Smooth muscle cell (in vitro differentiated cells): Measurements from ENCODE around the gene BTBD16. TPM values are rescaled to one million over a fixed set of nuclear protein-coding genes. Genes with fewer than 3 reads are reported as not detected.

Experiments used
- DNase-seq: peaks from one replicate; lab custom pipeline; 2025; ENCODE audit not compliant: unreplicated experiment; lab: John Stamatoyannopoulos, UW
- H2AFZ ChIP-seq: fragments of 200-600 bp; sonication (generic); 2 replicates; pipeline ENCODE4 v1.6.0; 2016; ENCODE audit warnings: antibody characterized with exemption, low read depth, mild to moderate bottlenecking
- H3F3A ChIP-seq: fragments of 200-600 bp; sonication (generic); 2 replicates; pipeline ENCODE4 v1.6.0; 2017; ENCODE audit warnings: antibody characterized with exemption, low read depth
- H3K27ac ChIP-seq: fragments of 200-600 bp; sonication (generic); 2 replicates; pipeline ENCODE4 v1.5.1; 2016; ENCODE audit warnings: low read depth, mild to moderate bottlenecking
- H3K27me3 ChIP-seq: fragments of 200-600 bp; sonication (generic); 2 replicates; pipeline ENCODE4 v1.6.1; 2016; ENCODE audit warnings: low read depth, mild to moderate bottlenecking
- H3K36me3 ChIP-seq: fragments of 200-600 bp; sonication (generic); 2 replicates; pipeline ENCODE4 v1.5.1; 2016; ENCODE audit warnings: low read depth
- H3K4me1 ChIP-seq: fragments of 200-600 bp; sonication (generic); 2 replicates; pipeline ENCODE4 v1.5.1; 2016; ENCODE audit warnings: low read depth
- H3K4me2 ChIP-seq: fragments of 200-600 bp; sonication (generic); 2 replicates; pipeline ENCODE4 v1.6.0; 2016; ENCODE audit warnings: mild to moderate bottlenecking
- H3K4me3 ChIP-seq: fragments of 200-600 bp; sonication (generic); 2 replicates; pipeline ENCODE4 v1.5.1; 2016; ENCODE audit warnings: mild to moderate bottlenecking
- H3K79me2 ChIP-seq: fragments of 200-600 bp; sonication (generic); 2 replicates; pipeline ENCODE4 v1.6.0; 2016; ENCODE audit warnings: low read depth, mild to moderate bottlenecking
- H3K9ac ChIP-seq: fragments of 200-600 bp; sonication (generic); 2 replicates; pipeline ENCODE4 v1.6.0; 2016; ENCODE audit warnings: low read depth
- H3K9me3 ChIP-seq: fragments of 200-600 bp; sonication (generic); replicated peaks from 2 replicates; pipeline ENCODE4 v1.5.1; 2016; ENCODE audit warnings: low read depth
- H4K20me1 ChIP-seq: fragments of 200-600 bp; sonication (generic); 2 replicates; pipeline ENCODE4 v1.6.0; 2016; ENCODE audit warnings: low read depth
- CTCF ChIP-seq: fragments of 200-600 bp; sonication (generic); IDR thresholded peaks from 2 replicates; pipeline ENCODE4 v1.5.1; 2017; ENCODE audit warnings: borderline replicate concordance, mild to moderate bottlenecking, antibody characterized with exemption; ENCODE audit not compliant: insufficient read depth, poor library complexity, severe bottlenecking
- WGBS: methylation state at CpG from one replicate; pipeline ENCODE4 v1.1.7; 2016; ENCODE audit warnings: low lambda C conversion rate; 5-methylcytosine and 5-hydroxymethylcytosine counted together
- polyA plus RNA-seq: library from polyadenylated mRNA; unstranded; fragments of >200 nt; fragmentation: Nextera tagmentation; extraction: Ambion mirVana; gene quantifications from 2 replicates; pipeline ENCODE4 v1.2.1, GENCODE V29; 2016
- total RNA-seq: library from RNA; depleted of rRNA; stranded (reverse); fragments of >200 nt; gene quantifications from 2 replicates; pipeline ENCODE4 v1.2.3, GENCODE V29; 2014

Gene BTBD16
- total and polyA plus RNA-seq, 2 experiments from 2014 or later, result not detected

GRCh38 chr10:122321960-122322359 is 50.9 kb downstream of the BTBD16 start:
- no peaks in the 10 kb centered on the region for H3K9me3 ChIP-seq
- H3K4me3 ChIP-seq, result no peak overlapping the region
- H3K36me3 ChIP-seq, result no peaks in the 10 kb centered on the region
- 80% methylated on average over 4 of the region's 4 CpGs for WGBS
- no peaks in the 10 kb centered on the region for H3F3A ChIP-seq
- H3K4me1 ChIP-seq, result no peaks in the 10 kb centered on the region
- H3K79me2 ChIP-seq, result no peaks in the 10 kb centered on the region
- no peak for DNase-seq
- no peaks in the 10 kb centered on the region for H4K20me1 ChIP-seq
- H3K4me2 ChIP-seq, result no peak overlapping the region
- no peak overlapping the region for H3K9ac ChIP-seq
- TF ChIP-seq CTCF, result no peak
- no peak overlapping the region for H2AFZ ChIP-seq
- no peak overlapping the region for H3K27ac ChIP-seq
- H3K27me3 ChIP-seq, result no peaks in the 10 kb centered on the region

- H2AFZ ChIP-seq, result no peak overlapping the region
- H4K20me1 ChIP-seq, result no peaks in the 10 kb centered on the region
- H3K27ac ChIP-seq, result no peak overlapping the region
- no peaks in the 10 kb centered on the region for H3F3A ChIP-seq
- H3K79me2 ChIP-seq, result no peaks in the 10 kb centered on the region
- 65% methylated on average over 1 of the region's 1 CpG for WGBS
- no peak overlapping the region for H3K4me2 ChIP-seq
- no peak for TF ChIP-seq CTCF
- no peak overlapping the region for H3K9ac ChIP-seq
- H3K9me3 ChIP-seq, result no peaks in the 10 kb centered on the region
- no peaks in the 10 kb centered on the region for H3K4me1 ChIP-seq
- no peaks in the 10 kb centered on the region for H3K27me3 ChIP-seq
- no peak for DNase-seq
- H3K4me3 ChIP-seq, result no peak overlapping the region
- H3K36me3 ChIP-seq, result no peaks in the 10 kb centered on the region
Observed at GRCh38 chr10:122323189-122323588, 52.1 kb downstream of the BTBD16 start.

GRCh38 chr10:122323941-122324675 is 53.0 kb downstream of the BTBD16 start:
- Histone ChIP-seq H3K4me2 (no peak overlapping the region), H4K20me1 (no peaks in the 10 kb centered on the region), H3K27ac (no peak overlapping the region), H3K9ac (no peak overlapping the region), H3K79me2 (no peaks in the 10 kb centered on the region), H3F3A (no peaks in the 10 kb centered on the region), H2AFZ (no peak overlapping the region), H3K4me3 (no peak overlapping the region), H3K9me3 (no peaks in the 10 kb centered on the region), H3K27me3 (no peaks in the 10 kb centered on the region), H3K4me1 (no peaks in the 10 kb centered on the region), H3K36me3 (no peaks in the 10 kb centered on the region)
- TF ChIP-seq CTCF, result no peak
- WGBS, result 90% methylated on average over 5 of the region's 5 CpGs
- no peak for DNase-seq

- Histone ChIP-seq H3K9ac (no peak overlapping the region), H3K27ac (no peak overlapping the region), H3K4me3 (no peak overlapping the region), H3K79me2 (no peaks in the 10 kb centered on the region), H3K4me2 (no peak overlapping the region), H4K20me1 (no peaks in the 10 kb centered on the region), H3K4me1 (no peaks in the 10 kb centered on the region), H3K36me3 (no peaks in the 10 kb centered on the region), H2AFZ (no peak overlapping the region), H3F3A (no peaks in the 10 kb centered on the region), H3K9me3 (no peaks in the 10 kb centered on the region), H3K27me3 (no peaks in the 10 kb centered on the region)
- no peak for TF ChIP-seq CTCF
- 97% methylated on average over 2 of the region's 2 CpGs for WGBS
- DNase-seq, result no peak
Observed at GRCh38 chr10:122325235-122325634, 54.1 kb downstream of the BTBD16 start.
